Inferior parietal cortex (tissue), 1 donor: ENCODE data around the gene KRT82.
"Not testable (repeated sequence)": the region's sequence is repeated elsewhere in the genome, so short reads cannot be mapped to it uniquely, and the experiment has no call there.

Experiments
- DNase-seq: peaks from one replicate; pipeline ENCODE4 v3.0.0-alpha.2; 2016; ENCODE audit errors: extremely low spot score

KRT82 gene

GRCh38 chr12:52360663-52361271 lies 45.4 kb downstream of the KRT82 start:
- DNase-seq, result no peak

- DNase-seq, result no peak
Observed at GRCh38 chr12:52360106-52360662, 46.0 kb downstream of the KRT82 start.

- DNase-seq, result no peak
Observed at GRCh38 chr12:52359621-52360061, 46.5 kb downstream of the KRT82 start.

GRCh38 chr12:52358575-52359350 lies 47.4 kb downstream of the KRT82 start:
- DNase-seq, result no peak

- no peak for DNase-seq
Observed at GRCh38 chr12:52356762-52357580, 49.2 kb downstream of the KRT82 start.

DNA sequence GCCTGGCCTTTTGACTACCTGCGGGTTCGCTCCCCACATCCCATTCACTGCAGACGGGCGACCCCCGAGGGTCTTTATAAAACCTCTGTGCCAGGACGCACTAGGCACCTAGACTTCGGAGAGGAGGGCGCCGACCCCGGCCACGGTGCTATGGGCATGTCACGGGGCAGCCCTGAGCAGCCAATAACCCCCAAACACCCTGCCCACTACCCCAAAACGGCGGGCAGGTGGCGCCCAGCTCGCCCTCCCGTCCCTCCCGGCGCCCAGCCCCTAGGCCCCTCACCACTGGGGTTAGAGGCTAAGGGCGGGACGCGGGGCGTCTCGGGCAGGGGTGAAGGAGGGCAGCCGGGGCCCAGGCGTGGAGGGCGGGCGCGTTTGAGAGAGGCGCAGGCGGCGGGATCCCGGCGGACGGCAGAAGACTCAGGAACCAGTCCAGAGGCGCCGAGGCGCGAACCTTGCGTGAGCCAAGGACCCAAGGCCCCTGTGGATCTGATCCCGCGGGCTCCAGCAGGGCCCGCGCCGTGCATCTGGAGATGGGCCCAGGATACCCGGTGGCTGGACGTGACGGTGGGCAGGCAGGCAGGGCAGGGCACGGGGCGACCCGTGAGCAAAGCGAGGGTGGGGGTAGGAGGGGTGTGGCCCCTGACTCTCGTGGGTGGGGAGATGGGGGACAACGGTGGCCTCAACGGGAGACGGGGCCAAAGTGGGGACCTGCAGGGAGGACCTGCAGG lies 49.9 kb downstream of the KRT82 start:
- DNase-seq, result no peak

DNA sequence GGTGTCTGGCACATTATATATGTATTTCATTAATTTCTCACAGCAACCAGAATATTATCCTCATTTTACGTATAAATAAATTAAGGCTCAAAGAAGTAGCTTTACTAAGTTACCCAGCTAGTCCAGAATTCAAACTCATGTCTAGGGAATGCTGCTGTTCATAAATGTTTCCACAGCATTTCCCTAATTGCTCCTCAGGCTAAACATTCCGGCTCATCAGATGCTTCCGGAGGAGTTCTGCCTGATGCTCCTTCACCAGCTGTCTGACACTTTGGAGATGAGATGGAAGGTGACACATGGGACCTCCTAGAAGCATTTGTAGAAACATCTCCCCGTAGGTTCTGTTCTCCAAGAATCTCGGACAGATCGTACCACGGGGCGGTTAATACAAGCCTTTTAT lies 51.0 kb downstream of the KRT82 start:
- no peak for DNase-seq

DNA sequence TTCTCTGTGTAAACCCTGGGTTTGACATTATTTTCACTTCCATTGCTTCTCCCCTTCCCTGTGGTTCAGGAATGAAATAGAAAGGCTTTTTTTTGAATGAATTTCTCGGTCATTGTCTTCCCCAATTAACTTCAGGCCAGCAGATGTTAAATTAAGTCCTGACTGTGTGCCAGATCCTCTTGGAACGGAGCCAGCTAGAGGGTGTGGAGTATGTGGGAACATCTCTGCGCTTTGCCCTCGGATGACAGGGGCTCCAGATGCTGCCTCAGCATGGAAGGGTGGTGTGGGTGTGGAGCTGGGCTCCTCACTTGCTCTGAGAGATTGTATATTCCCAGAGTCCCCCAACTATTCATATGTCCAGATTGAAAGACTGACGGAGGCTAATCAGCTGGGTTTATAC lies 51.9 kb downstream of the KRT82 start:
- DNase-seq, result no peak

GRCh38 chr12:52353766-52354165 lies 52.4 kb downstream of the KRT82 start:
- DNase-seq, result no peak

- no peak for DNase-seq
Observed at GRCh38 chr12:52352951-52353350, 53.2 kb downstream of the KRT82 start.

GRCh38 chr12:52351196-52352059 lies 54.7 kb downstream of the KRT82 start:
- peak; percentile 28 for DNase-seq

- DNase-seq, result no peak
Observed at GRCh38 chr12:52350786-52351185, 55.3 kb downstream of the KRT82 start.

- DNase-seq, result no peak
Observed at GRCh38 chr12:52350021-52350620, 56.0 kb downstream of the KRT82 start.

GRCh38 chr12:52349196-52349595 lies 56.9 kb downstream of the KRT82 start:
- DNase-seq, result no peak

DNA sequence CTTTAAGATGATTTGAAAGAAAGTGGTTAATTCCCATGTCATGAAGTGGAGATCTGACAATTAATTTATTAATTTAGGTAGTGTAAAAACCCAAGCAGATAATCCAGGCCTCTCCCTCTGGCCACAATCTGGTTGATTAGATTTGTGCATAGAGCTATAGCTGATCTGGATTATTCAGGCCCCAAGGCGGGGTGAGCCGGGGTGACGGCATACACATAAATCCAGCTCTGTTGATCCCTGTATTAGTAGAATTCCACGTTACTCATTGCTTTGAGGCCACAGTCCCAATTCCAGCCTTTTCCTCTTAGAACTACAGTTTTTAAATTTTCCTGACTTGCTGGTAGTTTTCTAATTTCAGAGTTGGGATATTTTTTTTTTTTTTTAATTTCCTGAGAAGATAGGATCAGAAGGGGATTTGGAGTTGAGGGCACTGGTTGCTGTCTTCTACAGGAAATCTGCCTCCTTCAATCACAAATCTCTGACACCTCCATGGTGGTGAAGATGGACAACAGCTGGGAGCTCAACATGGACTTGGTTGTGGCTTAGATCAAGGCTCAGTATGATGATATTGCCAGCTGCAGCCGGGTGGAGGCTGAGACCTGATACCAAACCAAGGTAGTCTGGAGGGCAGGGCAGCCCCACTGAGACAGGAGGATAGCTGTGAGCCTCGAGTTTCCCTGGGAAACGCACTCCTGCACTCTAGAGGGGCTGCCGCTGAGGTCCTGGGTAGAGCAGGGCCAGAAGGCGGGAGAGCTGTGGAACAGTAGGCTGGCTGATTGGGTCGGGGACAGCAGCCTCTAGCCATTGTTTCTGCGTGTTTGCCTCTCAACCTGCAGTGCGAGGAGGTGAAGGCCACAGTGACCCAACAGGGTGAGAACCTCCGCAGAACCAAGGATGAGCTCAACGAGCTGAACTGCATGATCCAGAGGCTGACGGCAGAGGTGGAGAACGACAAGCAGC lies 58.3 kb downstream of the KRT82 start:
- DNase-seq, result no peak

- no peak for DNase-seq
Observed at GRCh38 chr12:52347016-52347415, 59.1 kb downstream of the KRT82 start.

- DNase-seq, result no peak
Observed at GRCh38 chr12:52346593-52346992, 59.5 kb downstream of the KRT82 start.

DNA sequence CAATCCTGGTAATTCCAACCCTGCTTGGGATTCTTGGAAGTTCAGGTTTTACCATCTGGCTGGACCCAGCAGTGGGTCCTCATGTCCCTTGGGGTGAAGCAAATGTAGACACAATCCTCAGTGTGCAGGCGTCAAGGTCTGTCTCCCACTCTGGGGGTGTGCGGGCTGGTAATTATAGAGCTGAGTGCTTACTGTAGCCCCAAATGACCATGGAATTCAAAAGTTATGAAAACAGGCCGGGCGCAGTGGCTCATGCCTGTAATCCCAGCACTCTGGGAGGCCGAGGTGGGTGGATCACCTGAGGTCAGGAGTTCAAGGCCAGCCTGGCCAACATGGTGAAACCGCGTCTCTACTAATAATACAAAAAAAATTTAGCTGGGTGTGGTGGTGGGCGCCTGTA lies 61.1 kb downstream of the KRT82 start:
- DNase-seq, result not testable (repeated sequence)

GRCh38 chr12:52344111-52344510 lies 62.0 kb downstream of the KRT82 start:
- no peak for DNase-seq
